Liver (tissue), 9 donors: ENCODE data around the gene TSSK2. TPM values are rescaled to one million over a fixed set of nuclear protein-coding genes. Genes with fewer than 3 reads are reported as not detected.
"Not testable (repeated sequence)": the region's sequence is repeated elsewhere in the genome, so short reads cannot be mapped to it uniquely, and the experiment has no call there.

Experiments
- DNase-seq: peaks from one replicate; pipeline ENCODE4 v3.0.0-alpha.2; 2017; ENCODE audit warnings: low spot score
- H3K27ac ChIP-seq, 2 donors: one replicate each; pipeline ENCODE4 v1.7.0; 2013; ENCODE audit warnings: inconsistent platforms in 2 of 2, low read length in 2 of 2, control low read depth in 1 of 2, low read depth in 1 of 2, mild to moderate bottlenecking in 1 of 2
- H3K27me3 ChIP-seq, 4 donors: one replicate each; pipeline versions ENCODE4 v1.6.1 to v1.7.0; 2013; ENCODE audit warnings: low read length in 3 of 4, inconsistent platforms in 1 of 4, mild to moderate bottlenecking in 1 of 4, moderate library complexity in 1 of 4; ENCODE audit not compliant: control insufficient read depth in 4 of 4, insufficient read depth in 4 of 4
- H3K36me3 ChIP-seq, 4 donors: one replicate each; pipeline versions ENCODE4 v1.6.1 to v1.7.0; 2013; ENCODE audit warnings: low read length in 3 of 4, mild to moderate bottlenecking in 3 of 4, low read depth in 1 of 4, moderate library complexity in 1 of 4; ENCODE audit not compliant: control insufficient read depth in 4 of 4, insufficient read depth in 3 of 4
- H3K4me1 ChIP-seq, 4 donors: one replicate each; pipeline versions ENCODE4 v1.6.1 to v1.7.0; 2013; ENCODE audit warnings: low read length in 3 of 4, mild to moderate bottlenecking in 3 of 4, moderate library complexity in 1 of 4; ENCODE audit not compliant: control insufficient read depth in 4 of 4, insufficient read depth in 4 of 4
- H3K4me3 ChIP-seq, 3 donors: one replicate each; pipeline versions ENCODE4 v1.6.1 to v1.7.0; 2013; ENCODE audit warnings: low read length in 3 of 3, control low read depth in 1 of 3, low read depth in 1 of 3, mild to moderate bottlenecking in 1 of 3
- H3K9ac ChIP-seq, 2 donors: one replicate each; pipeline ENCODE4 v1.7.0; 2013; ENCODE audit warnings: low read length in 2 of 2, mild to moderate bottlenecking in 2 of 2, moderate library complexity in 2 of 2, control low read depth in 1 of 2, low read depth in 1 of 2
- H3K9me3 ChIP-seq, 4 donors: one replicate each; pipeline versions ENCODE4 v1.6.1 to v1.7.0; 2013; ENCODE audit warnings: low read length in 3 of 4; ENCODE audit not compliant: control insufficient read depth in 4 of 4
- CTCF ChIP-seq: fragments of 150-350 bp; IDR thresholded peaks from 2 replicates; pipeline ENCODE4 v1.5.1; 2017; ENCODE audit warnings: improper control_type of control experiment, low read depth, low read length; ENCODE audit not compliant: missing input control
- EGR1 ChIP-seq, 2 donors: IDR thresholded peaks; 2 replicates each; pipeline ENCODE4 v1.6.1; 2016 to 2018; ENCODE audit warnings: antibody characterized with exemption in 2 of 2, low read depth in 2 of 2
- FOXA1 ChIP-seq: IDR thresholded peaks from 2 replicates; pipeline ENCODE4 v1.6.1; 2016; ENCODE audit warnings: antibody characterized with exemption
- FOXA2 ChIP-seq: IDR thresholded peaks from 2 replicates; pipeline ENCODE4 v1.6.1; 2016; ENCODE audit warnings: antibody characterized with exemption
- GABPA ChIP-seq, 2 donors: IDR thresholded peaks in 1 of 2; conservative IDR thresholded peaks in 1 of 2; 2 replicates each; pipeline ENCODE4 v1.6.1; 2016; ENCODE audit warnings: antibody characterized with exemption in 2 of 2, mild to moderate bottlenecking in 1 of 2, moderate library complexity in 1 of 2
- HNF4A ChIP-seq, 2 donors: conservative IDR thresholded peaks; 2 replicates each; pipeline ENCODE4 v1.6.1; 2016; ENCODE audit warnings: antibody characterized with exemption in 2 of 2, mild to moderate bottlenecking in 2 of 2
- HNF4G ChIP-seq: IDR thresholded peaks from 2 replicates; pipeline ENCODE4 v1.6.1; 2016; ENCODE audit warnings: antibody characterized with exemption
- JUND ChIP-seq, 2 donors: IDR thresholded peaks; 2 replicates each; pipeline ENCODE4 v1.6.1; 2016; ENCODE audit warnings: antibody characterized with exemption in 2 of 2
- MAX ChIP-seq: IDR thresholded peaks from 2 replicates; pipeline ENCODE4 v1.6.1; 2016; ENCODE audit warnings: antibody characterized with exemption
- NR2F2 ChIP-seq: IDR thresholded peaks from 2 replicates; pipeline ENCODE4 v1.6.1; 2016; ENCODE audit warnings: antibody characterized with exemption
- RAD21 ChIP-seq, 2 donors: IDR thresholded peaks; 2 replicates each; pipeline ENCODE4 v1.6.1; 2016; ENCODE audit warnings: antibody characterized with exemption in 2 of 2, mild to moderate bottlenecking in 2 of 2
- REST ChIP-seq: IDR thresholded peaks from 2 replicates; pipeline ENCODE4 v1.6.1; 2016; ENCODE audit warnings: antibody characterized with exemption, mild to moderate bottlenecking
- RXRA ChIP-seq, 2 donors: IDR thresholded peaks; 2 replicates each; pipeline ENCODE4 v1.6.1; 2017 to 2018; ENCODE audit warnings: antibody characterized with exemption in 2 of 2, mild to moderate bottlenecking in 1 of 2
- SP1 ChIP-seq: IDR thresholded peaks from 2 replicates; pipeline ENCODE4 v1.6.1; 2018; ENCODE audit warnings: antibody characterized with exemption, mild to moderate bottlenecking
- TAF1 ChIP-seq: conservative IDR thresholded peaks from 2 replicates; pipeline ENCODE4 v1.6.1; 2016; ENCODE audit warnings: antibody characterized with exemption, mild to moderate bottlenecking
- YY1 ChIP-seq: IDR thresholded peaks from 2 replicates; pipeline ENCODE4 v1.6.1; 2016; ENCODE audit warnings: antibody characterized with exemption, mild to moderate bottlenecking
- ZBTB33 ChIP-seq: IDR thresholded peaks from 2 replicates; pipeline ENCODE4 v1.6.1; 2016; ENCODE audit warnings: antibody characterized with exemption
- WGBS: extraction: QIAGEN DNeasy Blood & Tissue Kit; methylation state at CpG from one replicate; pipeline ENCODE4 v1.1.7; 2013; 5-methylcytosine and 5-hydroxymethylcytosine counted together
- polyA plus RNA-seq, 2 donors: library from polyadenylated mRNA; stranded (reverse) in 1 of 2; unstranded in 1 of 2; fragments of 200-250 nt in 1 of 2; fragments of >200 nt in 1 of 2; fragmentation: Nextera tagmentation in 1 of 2; extraction: Ambion mirVana in 1 of 2; gene quantifications; one replicate each; pipeline versions ENCODE4 v1.2.1 to v1.2.3, GENCODE V29; 2013 to 2015
- total RNA-seq, 2 donors: library from RNA; depleted of rRNA; stranded (reverse); fragments of >200 nt; gene quantifications; one replicate each; pipeline ENCODE4 v1.2.3, GENCODE V29; 2014
- donor health status: healthy.
- donor health status: healthy.
- donor health status: healthy.
- donor health status: healthy.
- donor health status: healthy.

The TSSK2 gene
- total and polyA plus RNA-seq, 4 donors = 0.08 TPM; not detected in 3

- H3K27ac ChIP-seq = no peak overlapping the region
- 96% methylated on average over 13 of the region's 13 CpGs for WGBS
- peaks cover 2 to 5% (median 4%) of the 10 kb centered on the region in 4 donors for H3K4me1 ChIP-seq
- TF ChIP-seq EGR1 (IDR thresholded peaks at IDR 0.05; ENCODE audit: low read depth in 2 of 2) (no peak), HNF4G (no peak), FOXA1 (no peak), RXRA (IDR thresholded peaks at IDR 0.05) (no peak), RAD21 (IDR thresholded peaks at IDR 0.05) (no peak), CTCF (no peak), SP1 (no peak), FOXA2 (no peak), NR2F2 (no peak), GABPA (IDR thresholded peaks at IDR 0.05 in 1 of 2, conservative IDR thresholded peaks at IDR 0.05 in 1 of 2) (no peak), YY1 (no peak), HNF4A (conservative IDR thresholded peaks at IDR 0.05) (no peak), TAF1 (no peak), REST (no peak), MAX (no peak), JUND (IDR thresholded peaks at IDR 0.05) (no peak), ZBTB33 (no peak)
- no peaks in the 10 kb centered on the region for H3K9me3 ChIP-seq
- H3K27me3 ChIP-seq = no peaks in the 10 kb centered on the region
- no peak overlapping the region for H3K9ac ChIP-seq
- H3K4me3 ChIP-seq = no peak overlapping the region
- no peak for DNase-seq
- H3K36me3 ChIP-seq = peaks cover 2 to 15% (median 9%) of the 10 kb centered on the region in 4 donors
These were observed 48.3 kb upstream of the TSSK2 start for GRCh38 chr22:19082793-19083192.

GRCh38 chr22:19084126-19084525, 47.0 kb upstream of the TSSK2 start:
- not testable (repeated sequence) for H3K4me1 ChIP-seq, DNase-seq
- peaks cover 3 to 21% (median 11%) of the 10 kb centered on the region in 4 donors for H3K36me3 ChIP-seq

GRCh38 chr22:19084586-19084985, 46.5 kb upstream of the TSSK2 start:
- H3K27me3 ChIP-seq, H3K4me3 ChIP-seq, H3K9ac ChIP-seq, H3K4me1 ChIP-seq, H3K9me3 ChIP-seq, H3K27ac ChIP-seq, DNase-seq: not testable (repeated sequence)
- WGBS = 90% methylated on average over 32 of the region's 32 CpGs
- peaks cover 3 to 21% (median 11%) of the 10 kb centered on the region in 4 donors for H3K36me3 ChIP-seq

More at GRCh38 chr22:19084126-19084525, 47.0 kb upstream of the TSSK2 start:
- WGBS = 97% methylated on average over 30 of the region's 30 CpGs
- not testable (repeated sequence) for H3K9me3 ChIP-seq, H3K27ac ChIP-seq, H3K9ac ChIP-seq, H3K27me3 ChIP-seq, H3K4me3 ChIP-seq
